CD14-positive monocyte (primary cell): Measurements from ENCODE around the gene DHCR7. TPM values are rescaled to one million over a fixed set of nuclear protein-coding genes. Genes with fewer than 3 reads are reported as not detected.

Experiments used
- DNase-seq, 3 donors: peaks; one replicate each; pipeline ENCODE4 v3.0.0-alpha.2; 2011 to 2022
- H2AFZ ChIP-seq: 2 replicates; pipeline ENCODE4 v1.6.0; 2012; ENCODE audit warnings: mild to moderate bottlenecking, low read depth, low read length, inconsistent platforms; ENCODE audit not compliant: insufficient read depth, poor library complexity, severe bottlenecking
- H3K27ac ChIP-seq, 2 donors: 1 replicate in 1 of 2; 2 replicates in 1 of 2; pipeline ENCODE4 v1.5.1; 2012 to 2013; ENCODE audit warnings: low read length in 2 of 2, control low read depth in 1 of 2, inconsistent platforms in 1 of 2, low read depth in 1 of 2, mild to moderate bottlenecking in 1 of 2
- H3K27me3 ChIP-seq, 2 donors: one replicate each; pipeline versions ENCODE4 v1.6.0 to v1.6.1; 2011 to 2013; ENCODE audit warnings: low read length in 2 of 2; ENCODE audit not compliant: control insufficient read depth in 2 of 2, insufficient read depth in 2 of 2
- H3K36me3 ChIP-seq, 2 donors: replicated peaks in 1 of 2; 1 replicate in 1 of 2; 2 replicates in 1 of 2; pipeline versions ENCODE4 v1.5.1 to v1.6.1; 2012 to 2013; ENCODE audit warnings: low read length in 2 of 2, control low read depth in 1 of 2, inconsistent platforms in 1 of 2, mild to moderate bottlenecking in 1 of 2; ENCODE audit not compliant: insufficient read depth in 2 of 2, control insufficient read depth in 1 of 2
- H3K4me1 ChIP-seq, 2 donors: 1 replicate in 1 of 2; 2 replicates in 1 of 2; pipeline versions ENCODE4 v1.5.1 to v1.6.1; 2012 to 2013; ENCODE audit warnings: low read length in 2 of 2, control low read depth in 1 of 2, inconsistent platforms in 1 of 2, mild to moderate bottlenecking in 1 of 2, moderate library complexity in 1 of 2; ENCODE audit not compliant: insufficient read depth in 2 of 2, control insufficient read depth in 1 of 2
- H3K4me2 ChIP-seq: replicated peaks from 2 replicates; pipeline ENCODE3; 2012; ENCODE audit warnings: low read length, moderate library complexity, mild to moderate bottlenecking; ENCODE audit not compliant: poor library complexity, severe bottlenecking; ENCODE audit errors: extremely low read depth
- H3K4me3 ChIP-seq, 3 experiments: fragments of 200-600 bp in 1 of 3; sonication (generic) in 1 of 3; replicated peaks in 1 of 3; 1 replicate in 2 of 3; 2 replicates in 1 of 3; pipeline ENCODE4 v1.5.1; 2011 to 2013; ENCODE audit warnings: low read length in 3 of 3, mild to moderate bottlenecking in 3 of 3, control low read depth in 2 of 3, low read depth in 2 of 3, inconsistent platforms in 1 of 3, moderate library complexity in 1 of 3
- H3K79me2 ChIP-seq: 2 replicates; pipeline ENCODE4 v1.6.0; 2012; ENCODE audit warnings: mild to moderate bottlenecking, control low read depth, inconsistent platforms, low read length, moderate library complexity; ENCODE audit not compliant: insufficient read depth
- H3K9ac ChIP-seq: 2 replicates; pipeline ENCODE4 v1.6.0; 2017; ENCODE audit warnings: low read length, mild to moderate bottlenecking; ENCODE audit not compliant: insufficient read depth, poor library complexity, severe bottlenecking
- H3K9me3 ChIP-seq, 2 donors: replicated peaks in 1 of 2; 1 replicate in 1 of 2; 2 replicates in 1 of 2; pipeline versions ENCODE4 v1.5.1 to v1.6.1; 2012 to 2013; ENCODE audit warnings: low read length in 2 of 2, control low read depth in 1 of 2; ENCODE audit not compliant: control insufficient read depth in 1 of 2, insufficient read depth in 1 of 2
- H4K20me1 ChIP-seq: 2 replicates; pipeline ENCODE4 v1.6.0; 2012; ENCODE audit warnings: mild to moderate bottlenecking, low read length, control low read depth, moderate library complexity; ENCODE audit not compliant: insufficient read depth
- H3K27ac Mint-ChIP-seq, 7 donors: one replicate each; pipeline ENCODE4 v1.8.0; 2020; ENCODE audit warnings: mild to moderate bottlenecking in 7 of 7, mixed read lengths in 7 of 7, moderate library complexity in 6 of 7, inconsistent platforms in 2 of 7
- H3K27me3 Mint-ChIP-seq, 3 donors: one replicate each; pipeline ENCODE4 v1.8.0; 2021 to 2022; ENCODE audit warnings: low read depth in 3 of 3, mild to moderate bottlenecking in 3 of 3, mixed read lengths in 3 of 3, moderate library complexity in 3 of 3, inconsistent platforms in 1 of 3
- H3K36me3 Mint-ChIP-seq, 2 donors: one replicate each; pipeline ENCODE4 v1.8.0; 2020; ENCODE audit warnings: mixed read lengths in 2 of 2, inconsistent platforms in 1 of 2, mild to moderate bottlenecking in 1 of 2
- H3K4me1 Mint-ChIP-seq: one replicate; pipeline ENCODE4 v1.8.0; 2020; ENCODE audit warnings: mild to moderate bottlenecking, mixed read lengths
- H3K4me3 Mint-ChIP-seq, 2 donors: one replicate each; pipeline ENCODE4 v1.8.0; 2020; ENCODE audit warnings: mild to moderate bottlenecking in 2 of 2, mixed read lengths in 2 of 2, moderate library complexity in 1 of 2
- H3K9me3 Mint-ChIP-seq, 7 donors: one replicate each; pipeline ENCODE4 v1.8.0; 2020 to 2022; ENCODE audit warnings: mixed read lengths in 7 of 7, mild to moderate bottlenecking in 6 of 7, moderate library complexity in 6 of 7, inconsistent platforms in 2 of 7
- WGBS: methylation state at CpG from one replicate; pipeline ENCODE4 v1.1.5; 2013; ENCODE audit warnings: missing lambda C conversion rate; ENCODE audit not compliant: insufficient coverage; 5-methylcytosine and 5-hydroxymethylcytosine counted together
- intact Hi-C, 2 donors: fragments of 100-400 bp; cut with micrococcal nuclease; formaldehyde crosslinking; loops; one replicate each; pipeline versions ENCODE4 v1.15.0 to v1.15.1; 2023
- polyA plus RNA-seq, 3 donors: library from polyadenylated mRNA; depleted of rRNA in 1 of 3; unstranded in 2 of 3; stranded (reverse) in 1 of 3; fragments of 300-500 nt in 2 of 3; fragments of >200 nt in 1 of 3; fragmentation: Illumina TruSeq in 2 of 3; gene quantifications; 1 replicate in 2 of 3; 2 replicates in 1 of 3; pipeline ENCODE4 v1.2.3, GENCODE V29; 2012 to 2021
- TF ChIP-seq, protein P1 (sequence below): fragments of 200-600 bp; IDR thresholded peaks from one replicate; pipeline ENCODE4 v1.8.0; 2022; ENCODE audit warnings: antibody characterized with exemption, mild to moderate bottlenecking

The DHCR7 gene
- polyA plus RNA-seq, 3 donors, result 2.2 to 3.9 (median 2.2) TPM

DNA sequence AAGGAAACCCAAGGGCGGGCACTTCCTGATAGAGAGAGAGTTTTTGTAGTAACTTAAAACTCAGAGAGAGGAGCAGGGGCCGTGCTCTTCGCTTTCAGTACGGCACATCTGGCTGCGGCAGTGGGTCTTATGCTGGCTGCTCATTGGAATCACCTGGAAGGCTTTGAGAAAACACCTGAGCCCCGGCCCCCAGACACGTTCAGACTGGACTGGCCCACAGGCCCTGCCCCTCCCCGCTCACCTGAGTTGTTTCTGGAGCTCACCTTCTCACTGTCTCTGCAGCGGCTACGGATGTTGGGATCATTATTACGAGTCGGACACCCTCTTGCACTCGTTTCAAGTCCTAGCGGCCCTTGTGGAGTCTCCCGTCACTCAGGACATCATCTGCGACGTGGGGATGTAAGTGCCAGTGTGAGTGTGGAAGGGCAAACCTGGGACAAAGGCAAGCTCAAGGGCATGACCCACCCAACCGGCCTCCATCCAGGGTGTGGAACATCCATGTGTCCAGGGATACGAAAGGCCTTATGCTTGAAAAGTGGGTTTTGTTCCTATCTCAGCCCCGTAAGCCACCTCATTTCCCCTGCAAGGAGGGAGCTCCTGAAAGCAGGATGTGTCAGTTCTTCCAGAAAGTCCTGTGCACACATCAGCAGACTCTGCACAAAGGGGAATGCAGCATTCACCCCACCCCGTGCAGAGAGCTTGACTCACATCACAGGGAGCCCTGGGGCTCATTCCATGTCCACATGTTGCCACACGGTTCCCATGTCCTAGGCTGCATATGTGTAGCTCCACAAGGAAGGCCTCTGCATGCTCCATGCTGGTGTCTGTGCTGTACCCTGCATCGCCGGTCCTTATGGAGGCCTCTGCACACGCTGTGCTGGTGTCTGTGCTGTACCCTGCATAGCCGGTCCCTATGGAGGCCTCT, 10.2 kb upstream of the DHCR7 start:
- peaks cover 38% of the 10 kb centered on the region for H3K79me2 ChIP-seq
- Mint-ChIP-seq H3K36me3 (peaks cover 85 to 88% of the 10 kb centered on the region in 2 donors), H3K27me3 (no peaks in the 10 kb centered on the region), H3K9me3 (no peaks in the 10 kb centered on the region), H3K27ac (no peak overlapping the region), H3K4me1 (peaks cover 20% of the 10 kb centered on the region), H3K4me3 (no peak overlapping the region)
- TF ChIP-seq, protein P1, sequence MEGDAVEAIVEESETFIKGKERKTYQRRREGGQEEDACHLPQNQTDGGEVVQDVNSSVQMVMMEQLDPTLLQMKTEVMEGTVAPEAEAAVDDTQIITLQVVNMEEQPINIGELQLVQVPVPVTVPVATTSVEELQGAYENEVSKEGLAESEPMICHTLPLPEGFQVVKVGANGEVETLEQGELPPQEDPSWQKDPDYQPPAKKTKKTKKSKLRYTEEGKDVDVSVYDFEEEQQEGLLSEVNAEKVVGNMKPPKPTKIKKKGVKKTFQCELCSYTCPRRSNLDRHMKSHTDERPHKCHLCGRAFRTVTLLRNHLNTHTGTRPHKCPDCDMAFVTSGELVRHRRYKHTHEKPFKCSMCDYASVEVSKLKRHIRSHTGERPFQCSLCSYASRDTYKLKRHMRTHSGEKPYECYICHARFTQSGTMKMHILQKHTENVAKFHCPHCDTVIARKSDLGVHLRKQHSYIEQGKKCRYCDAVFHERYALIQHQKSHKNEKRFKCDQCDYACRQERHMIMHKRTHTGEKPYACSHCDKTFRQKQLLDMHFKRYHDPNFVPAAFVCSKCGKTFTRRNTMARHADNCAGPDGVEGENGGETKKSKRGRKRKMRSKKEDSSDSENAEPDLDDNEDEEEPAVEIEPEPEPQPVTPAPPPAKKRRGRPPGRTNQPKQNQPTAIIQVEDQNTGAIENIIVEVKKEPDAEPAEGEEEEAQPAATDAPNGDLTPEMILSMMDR, result no peak
- no peaks in the 10 kb centered on the region for H3K27me3 ChIP-seq
- H2AFZ ChIP-seq, result no peak overlapping the region
- intact Hi-C loops, result no loop called here
- peaks cover 91% of the 10 kb centered on the region for H4K20me1 ChIP-seq
- no peak overlapping the region for H3K4me2 ChIP-seq
- H3K9me3 ChIP-seq, result no peaks in the 10 kb centered on the region
- no peak overlapping the region for H3K27ac ChIP-seq
- peaks cover 85 to 89% of the 10 kb centered on the region in 2 donors for H3K36me3 ChIP-seq
- H3K9ac ChIP-seq, result no peak overlapping the region
- over 99% methylated on average over 24 of the region's 26 CpGs for WGBS
- no peak for DNase-seq
- no peak overlapping the region for H3K4me3 ChIP-seq
- peaks cover 11 to 14% of the 10 kb centered on the region in 2 donors for H3K4me1 ChIP-seq

DNA sequence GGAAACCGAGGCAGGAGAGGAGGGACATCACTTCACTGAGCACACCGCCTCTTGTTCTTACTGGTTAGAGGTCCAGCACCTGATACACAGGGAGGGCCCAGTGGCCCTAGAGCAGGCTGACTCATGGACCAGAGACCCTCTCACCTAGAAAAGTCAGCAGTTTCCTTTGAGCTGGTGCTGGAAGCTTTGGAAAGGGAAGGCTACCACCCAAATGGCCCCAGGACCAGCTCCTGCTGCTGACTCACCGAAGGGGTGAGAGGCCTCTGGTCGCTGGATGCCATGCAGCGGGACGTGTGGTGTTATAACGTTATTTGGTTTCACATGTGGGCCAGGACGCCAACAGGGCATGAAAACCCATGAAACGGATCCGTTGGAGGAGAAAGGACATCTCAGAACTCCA, 8.6 kb upstream of the DHCR7 start:
- H3K36me3 Mint-ChIP-seq, result peaks cover 69 to 74% of the 10 kb centered on the region in 2 donors
- no peak for DNase-seq

More for the DNA sequence above, 8.6 kb upstream of the DHCR7 start:
- Histone ChIP-seq H3K79me2 (peaks cover 41% of the 10 kb centered on the region), H3K4me1 (peaks cover 16 to 20% of the 10 kb centered on the region in 2 donors), H3K9me3 (no peaks in the 10 kb centered on the region), H3K36me3 (peaks cover 70 to 73% of the 10 kb centered on the region in 2 donors), H3K27ac (peak overlapping the region in 1 of 2 donors; percentile 4), H3K27me3 (no peaks in the 10 kb centered on the region), H3K4me2 (no peak overlapping the region), H4K20me1 (peaks cover 77% of the 10 kb centered on the region), H3K4me3 (no peak overlapping the region), H3K9ac (no peak overlapping the region), H2AFZ (no peak overlapping the region)
- intact Hi-C loops, result no loop called here
- Mint-ChIP-seq H3K27me3 (no peaks in the 10 kb centered on the region), H3K9me3 (no peaks in the 10 kb centered on the region), H3K27ac (no peak overlapping the region), H3K4me3 (no peak overlapping the region), H3K4me1 (peaks cover 26% of the 10 kb centered on the region)
- 96% methylated on average over 9 of the region's 10 CpGs for WGBS
- TF ChIP-seq, protein P1, result no peak
